ENCODE data around the gene TAF9B.
"Not testable (repeated sequence)": the region's sequence is repeated elsewhere in the genome, so short reads cannot be mapped to it uniquely, and the experiment has no call there.

DNA sequence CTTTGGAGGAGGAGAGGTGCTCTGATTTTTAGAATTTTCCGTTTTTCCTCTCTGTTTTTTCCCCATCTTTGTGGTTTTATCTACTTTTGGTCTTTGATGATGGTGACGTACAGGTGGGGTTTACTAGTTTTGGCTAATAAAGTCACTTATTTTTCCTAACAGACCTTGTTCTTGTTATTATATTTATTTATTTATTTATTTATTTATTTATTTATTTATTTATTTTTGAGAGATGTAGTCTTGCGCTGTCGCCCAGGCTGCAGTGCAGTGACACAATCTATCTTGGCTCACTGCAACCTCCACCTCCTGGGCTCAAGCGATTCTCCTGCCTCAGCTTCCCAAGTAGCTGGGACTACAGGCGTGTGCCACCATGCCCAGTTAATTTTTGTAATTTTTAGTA lies 58.0 kb downstream of the TAF9B start:
- TF ChIP-seq, protein P1, sequence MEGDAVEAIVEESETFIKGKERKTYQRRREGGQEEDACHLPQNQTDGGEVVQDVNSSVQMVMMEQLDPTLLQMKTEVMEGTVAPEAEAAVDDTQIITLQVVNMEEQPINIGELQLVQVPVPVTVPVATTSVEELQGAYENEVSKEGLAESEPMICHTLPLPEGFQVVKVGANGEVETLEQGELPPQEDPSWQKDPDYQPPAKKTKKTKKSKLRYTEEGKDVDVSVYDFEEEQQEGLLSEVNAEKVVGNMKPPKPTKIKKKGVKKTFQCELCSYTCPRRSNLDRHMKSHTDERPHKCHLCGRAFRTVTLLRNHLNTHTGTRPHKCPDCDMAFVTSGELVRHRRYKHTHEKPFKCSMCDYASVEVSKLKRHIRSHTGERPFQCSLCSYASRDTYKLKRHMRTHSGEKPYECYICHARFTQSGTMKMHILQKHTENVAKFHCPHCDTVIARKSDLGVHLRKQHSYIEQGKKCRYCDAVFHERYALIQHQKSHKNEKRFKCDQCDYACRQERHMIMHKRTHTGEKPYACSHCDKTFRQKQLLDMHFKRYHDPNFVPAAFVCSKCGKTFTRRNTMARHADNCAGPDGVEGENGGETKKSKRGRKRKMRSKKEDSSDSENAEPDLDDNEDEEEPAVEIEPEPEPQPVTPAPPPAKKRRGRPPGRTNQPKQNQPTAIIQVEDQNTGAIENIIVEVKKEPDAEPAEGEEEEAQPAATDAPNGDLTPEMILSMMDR (IDR thresholded peaks at IDR 0.05; ENCODE audit: poor library complexity, severe bottlenecking) = not testable (repeated sequence)
- TF ChIP-seq POLR2AphosphoS5 (IDR thresholded peaks at IDR 0.05); RAD21 (conservative IDR thresholded peaks at IDR 0.05): not testable (repeated sequence)

Measured in neural cell (in vitro differentiated cells).